Keratinocyte (primary cell): ENCODE results near the gene AGPS. TPM values are rescaled to one million over a fixed set of nuclear protein-coding genes. Genes with fewer than 3 reads are reported as not detected.

Experiments used
- DNase-seq: peaks from one replicate; pipeline ENCODE4 v3.0.0-alpha.2; 2011; ENCODE audit warnings: low read depth, missing footprints, low spot score
- FAIRE-seq: peaks from 2 replicates; lab custom pipeline; 2011; peaks lifted over from hg19 to GRCh38; lab: Jason Lieb, UNC
- H2AFZ ChIP-seq: 2 replicates; pipeline ENCODE4 v1.6.0; 2012; ENCODE audit warnings: low read length, control low read depth, inconsistent platforms; ENCODE audit not compliant: control insufficient read depth
- H3K27ac ChIP-seq: 2 replicates; pipeline ENCODE4 v1.5.1; 2011; ENCODE audit warnings: low read length; ENCODE audit not compliant: control insufficient read depth, insufficient read depth
- H3K27me3 ChIP-seq: 3 replicates; pipeline ENCODE4 v1.6.0; 2011; ENCODE audit warnings: low read length; ENCODE audit not compliant: control insufficient read depth, insufficient read depth; ENCODE audit errors: extremely low read depth
- H3K36me3 ChIP-seq, 2 experiments: 2 replicates in 1 of 2; 3 replicates in 1 of 2; pipeline ENCODE4 v1.5.1; 2011; ENCODE audit warnings: low read length in 2 of 2, mild to moderate bottlenecking in 1 of 2; ENCODE audit not compliant: control insufficient read depth in 2 of 2, insufficient read depth in 2 of 2; ENCODE audit errors: extremely low read depth in 1 of 2
- H3K4me1 ChIP-seq: 3 replicates; pipeline ENCODE4 v1.5.1; 2011; ENCODE audit warnings: low read length; ENCODE audit not compliant: control insufficient read depth, insufficient read depth; ENCODE audit errors: extremely low read depth
- H3K4me2 ChIP-seq: 3 replicates; pipeline ENCODE4 v1.6.0; 2011; ENCODE audit warnings: low read depth, low read length; ENCODE audit not compliant: control insufficient read depth, insufficient read depth; ENCODE audit errors: extremely low read depth
- H3K4me3 ChIP-seq, 3 experiments: fragments of 200-600 bp in 1 of 3; sonication (generic) in 1 of 3; 2 replicates in 2 of 3; 3 replicates in 1 of 3; pipeline ENCODE4 v1.5.1; 2011 to 2016; ENCODE audit warnings: low read length in 3 of 3, mild to moderate bottlenecking in 3 of 3, control low read depth in 2 of 3, inconsistent platforms in 1 of 3, low read depth in 1 of 3, mixed read lengths in 1 of 3, mixed run types in 1 of 3, moderate library complexity in 1 of 3; ENCODE audit not compliant: control insufficient read depth in 2 of 3, insufficient read depth in 2 of 3; ENCODE audit errors: extremely low read depth in 1 of 3
- H3K79me2 ChIP-seq: 2 replicates; pipeline ENCODE4 v1.6.0; 2012; ENCODE audit warnings: low read length; ENCODE audit not compliant: control insufficient read depth, insufficient read depth
- H3K9ac ChIP-seq: 3 replicates; pipeline ENCODE4 v1.6.0; 2011; ENCODE audit warnings: low read length; ENCODE audit not compliant: control insufficient read depth, insufficient read depth; ENCODE audit errors: extremely low read depth
- H3K9me1 ChIP-seq: 3 replicates; pipeline ENCODE4 v1.6.0; 2011; ENCODE audit warnings: low read length; ENCODE audit not compliant: control insufficient read depth, insufficient read depth; ENCODE audit errors: extremely low read depth
- H3K9me3 ChIP-seq: 2 replicates; pipeline ENCODE4 v1.5.1; 2012; ENCODE audit warnings: low read depth, low read length; ENCODE audit not compliant: control insufficient read depth
- H4K20me1 ChIP-seq: 3 replicates; pipeline ENCODE4 v1.6.0; 2011; ENCODE audit warnings: low read length; ENCODE audit not compliant: control insufficient read depth, insufficient read depth; ENCODE audit errors: extremely low read depth
- CTCF ChIP-seq, 3 experiments: IDR thresholded peaks in 1 of 3; conservative IDR thresholded peaks in 1 of 3; optimal IDR thresholded peaks in 1 of 3; 2 replicates in 2 of 3; 3 replicates in 1 of 3; pipeline versions ENCODE3 to v1.5.1; 2011; ENCODE audit warnings: low read length in 3 of 3, mild to moderate bottlenecking in 3 of 3, moderate library complexity in 2 of 3, control low read depth in 1 of 3, inconsistent platforms in 1 of 3; ENCODE audit not compliant: insufficient read depth in 2 of 3; ENCODE audit errors: extremely low read depth in 1 of 3
- EZH2 ChIP-seq: IDR thresholded peaks from one replicate; pipeline ENCODE4 v1.6.1; 2012; ENCODE audit warnings: inconsistent platforms, mild to moderate bottlenecking, low read length, moderate library complexity
- dilution Hi-C: fragments of 300-500 bp; cut with MboI; formaldehyde crosslinking; loops from one replicate; pipeline ENCODE4 v1.7.0; 2020; ENCODE audit warnings: low sequenced_read_pairs; ENCODE audit not compliant: extremely low pct_ligation_motif_present
- polyA plus RNA-seq, 5 experiments: library from polyadenylated mRNA; depleted of rRNA in 3 of 5; stranded (reverse) in 3 of 5; stranded (forward) in 1 of 5; unstranded in 1 of 5; fragments of >200 nt; gene quantifications; 1 replicate in 1 of 5; 2 replicates in 3 of 5; 3 replicates in 1 of 5; pipeline versions ENCODE4 v1.2.1 to v1.2.3, GENCODE V29; 2011 to 2012; ENCODE audit warnings: missing spikeins in 2 of 5, low read depth in 1 of 5, low replicate concordance in 1 of 5

AGPS gene
- polyA plus RNA-seq, 1 donor (not counting 4 experiments of a cell fraction or from before 2014, with no cell fraction given), result 28.0 TPM

- dilution Hi-C loops, result no loop called here
- DNase-seq, result no peak
- H3K4me1 ChIP-seq, result peaks cover 28% of the 10 kb centered on the region
- H3K9me1 ChIP-seq, result no peaks in the 10 kb centered on the region
- FAIRE-seq, result no peak
- no peaks in the 10 kb centered on the region for H3K9me3 ChIP-seq
- no peak for TF ChIP-seq EZH2
- peak overlapping the region; percentile 82 to 86 (median 84) for H3K4me3 ChIP-seq
- no peaks in the 10 kb centered on the region for H3K36me3 ChIP-seq
- no peaks in the 10 kb centered on the region for H3K27me3 ChIP-seq
- H3K4me2 ChIP-seq, result peak overlapping the region; percentile 93
- peaks cover 36% of the 10 kb centered on the region for H3K79me2 ChIP-seq
- H4K20me1 ChIP-seq, result no peaks in the 10 kb centered on the region
- H3K27ac ChIP-seq, result no peak overlapping the region
- peak overlapping the region; percentile 91 for H2AFZ ChIP-seq
- peak overlapping the region; percentile 76 for H3K9ac ChIP-seq
Measured at GRCh38 chr2:177391822-177392372, 676 bp upstream of the AGPS start.

GRCh38 chr2:177393203-177393755, 706 bp downstream of the AGPS start:
- H3K27me3 ChIP-seq, result no peaks in the 10 kb centered on the region
- peak overlapping the region; percentile 52 for H3K27ac ChIP-seq
- no peak for TF ChIP-seq EZH2
- no peak for TF ChIP-seq CTCF (optimal IDR thresholded peaks at IDR 0.05 in 1 of 3, IDR thresholded peaks at IDR 0.05 in 1 of 3, conservative IDR thresholded peaks at IDR 0.05 in 1 of 3; ENCODE audit: extremely low read depth in 1 of 3, insufficient read depth in 2 of 3, low read length in 3 of 3)
- dilution Hi-C loops, result no loop called here
- H3K4me1 ChIP-seq, result peaks cover 38% of the 10 kb centered on the region
- H2AFZ ChIP-seq, result peak overlapping the region; percentile 91
- no peaks in the 10 kb centered on the region for H4K20me1 ChIP-seq
- H3K9me3 ChIP-seq, result no peaks in the 10 kb centered on the region
- H3K4me3 ChIP-seq, result peak overlapping the region; percentile 82 to 86 (median 84)
- H3K36me3 ChIP-seq, result no peaks in the 10 kb centered on the region
- no peak for DNase-seq
- no peaks in the 10 kb centered on the region for H3K9me1 ChIP-seq
- peak overlapping the region; percentile 76 for H3K9ac ChIP-seq
- H3K79me2 ChIP-seq, result peaks cover 42% of the 10 kb centered on the region
- H3K4me2 ChIP-seq, result peak overlapping the region; percentile 93
- FAIRE-seq, result no peak
